HG03108 (cell line): ENCODE results near the gene RPL28.
"Not testable (repeated sequence)": the region's sequence is repeated elsewhere in the genome, so short reads cannot be mapped to it uniquely, and the experiment has no call there.

Experiments
- ATAC-seq: cut with Tn5 transposase; IDR thresholded peaks from one replicate; pipeline ENCODE4 v1.9.1; 2021; ENCODE audit warnings: moderate library complexity; ENCODE audit not compliant: unreplicated experiment

The RPL28 gene

GRCh38 chr19:55446060-55446459 lies 60.3 kb downstream of the RPL28 start:
- ATAC-seq, result no peak

DNA sequence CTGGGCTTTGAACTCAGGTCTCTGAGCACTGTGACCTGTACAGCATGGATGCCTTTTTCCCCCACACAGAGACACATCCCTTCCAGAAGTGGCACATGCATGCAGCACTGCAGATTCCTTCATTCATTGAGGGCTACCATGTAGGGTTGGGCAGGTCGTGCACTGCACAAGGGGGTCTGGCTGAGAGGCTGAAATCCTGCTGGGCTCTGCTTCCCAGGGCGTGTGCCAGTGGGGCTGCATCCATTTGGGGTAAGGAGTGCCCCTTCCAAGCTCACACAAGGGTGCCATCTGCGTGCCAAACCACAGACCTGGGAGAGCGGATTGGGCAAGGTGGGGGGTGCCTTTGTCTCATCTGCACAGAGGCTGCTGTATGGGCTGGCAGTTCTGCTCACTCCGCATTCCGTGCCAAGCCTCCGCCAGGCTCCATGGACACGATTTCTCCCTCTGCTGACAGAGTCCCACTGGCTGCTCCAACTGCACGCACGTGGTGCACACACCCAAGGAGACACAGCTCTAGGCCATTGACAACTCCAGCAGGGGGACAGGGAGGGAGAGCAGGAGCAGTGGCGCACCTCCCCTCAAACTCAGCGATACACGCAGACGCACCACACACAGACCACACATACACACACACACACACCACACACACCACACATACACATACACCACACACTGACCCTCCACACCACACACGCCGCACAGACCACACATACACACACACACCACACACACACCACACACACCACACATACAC lies 61.9 kb downstream of the RPL28 start:
- no peak for ATAC-seq

DNA sequence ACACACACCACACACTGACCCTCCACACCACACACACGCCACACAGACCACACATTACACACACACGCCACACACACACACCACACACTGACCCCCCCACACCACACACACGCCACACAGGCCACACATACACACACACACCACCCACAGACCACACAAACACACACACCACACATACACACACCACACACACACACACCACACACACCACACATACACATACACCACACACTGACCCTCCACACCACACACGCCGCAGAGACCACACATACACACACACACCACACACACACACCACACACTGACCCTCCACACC lies 62.4 kb downstream of the RPL28 start:
- not testable (repeated sequence) for ATAC-seq

GRCh38 chr19:55449469-55449868 lies 63.7 kb downstream of the RPL28 start:
- no peak for ATAC-seq

DNA sequence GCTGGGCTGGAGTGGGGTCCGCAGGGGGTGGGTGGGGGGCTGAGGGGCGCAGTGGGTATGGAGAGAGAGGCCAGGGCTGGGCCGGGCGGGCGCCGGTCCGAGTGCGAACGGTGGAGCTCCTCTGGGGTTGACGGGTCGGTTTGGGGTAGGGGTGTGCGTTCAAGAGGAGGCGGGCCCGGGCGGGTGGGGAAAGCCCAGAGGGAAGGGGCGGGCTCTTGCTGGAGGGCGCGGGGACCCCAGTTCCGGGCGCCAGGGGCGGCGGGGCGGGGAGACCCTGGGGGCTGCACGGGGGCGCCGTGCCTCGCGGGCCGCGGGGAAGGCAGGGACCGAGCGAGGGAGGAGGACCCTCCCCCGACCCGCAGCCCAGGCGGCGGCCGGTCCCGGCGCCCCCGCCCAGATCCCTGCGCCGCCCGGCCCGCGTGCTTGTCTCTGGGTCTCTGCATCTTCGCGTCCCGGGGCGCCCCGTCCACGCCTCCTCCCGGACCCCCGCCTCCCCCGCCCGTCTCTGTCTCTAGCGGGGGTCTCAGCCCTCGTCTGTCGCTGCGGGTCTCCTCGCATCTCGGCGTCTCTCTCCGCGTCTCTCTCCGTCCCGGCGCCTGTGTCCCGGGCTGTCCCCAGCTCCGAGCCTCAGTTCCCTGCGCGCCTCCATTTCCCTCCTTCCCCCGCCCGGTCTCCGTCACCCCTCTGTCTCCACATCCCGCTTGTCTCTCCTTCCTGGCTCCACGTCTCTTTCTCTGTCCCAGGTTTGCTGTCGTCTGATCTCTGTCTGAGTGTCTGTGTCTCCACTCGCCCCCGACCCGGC lies 65.6 kb downstream of the RPL28 start:
- no peak for ATAC-seq

DNA sequence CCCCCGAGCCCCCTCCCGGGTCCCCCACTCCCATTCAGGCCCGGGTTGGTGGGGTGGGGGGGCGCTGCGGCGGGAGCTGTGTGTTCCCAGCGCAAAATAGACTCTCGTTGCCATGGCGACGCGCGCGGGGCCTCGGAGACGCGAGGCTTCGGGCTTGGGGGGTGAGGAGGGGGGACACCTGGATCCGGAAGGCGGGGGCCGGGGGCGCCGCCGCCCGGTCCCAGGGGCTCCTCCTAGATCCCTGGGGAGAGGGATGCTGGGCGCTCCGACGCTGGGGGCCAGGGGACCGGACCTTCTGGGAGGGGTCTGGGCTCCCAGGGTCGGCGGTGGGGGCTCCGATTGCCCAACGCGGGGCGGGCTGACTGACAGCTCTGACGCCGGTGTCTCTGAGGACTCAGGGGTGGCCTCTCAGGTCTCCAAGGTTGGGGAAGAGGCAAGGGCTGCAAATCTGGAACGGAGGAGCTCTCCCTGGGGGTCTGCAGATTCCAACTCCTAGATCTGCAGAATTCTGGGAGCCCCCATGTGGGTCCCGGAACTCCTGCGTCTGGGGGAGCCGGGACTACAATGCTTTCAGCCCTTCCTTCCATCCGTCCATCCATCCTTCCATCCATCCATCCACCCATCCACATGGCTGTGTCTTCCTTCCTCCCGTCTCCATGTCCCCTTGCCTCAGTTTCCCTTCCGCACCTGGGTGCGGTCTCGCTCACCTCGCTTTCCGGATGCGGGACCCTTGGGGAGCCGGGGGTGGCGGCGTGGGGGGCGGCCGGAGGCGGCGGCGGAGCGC lies 66.4 kb downstream of the RPL28 start:
- no peak for ATAC-seq
